ENCODE data around the gene ASIC5. TPM values are rescaled to one million over a fixed set of nuclear protein-coding genes. Genes with fewer than 3 reads are reported as not detected.

The ASIC5 gene
- total RNA-seq, 1 experiment from 2014 or later, result not detected

DNA sequence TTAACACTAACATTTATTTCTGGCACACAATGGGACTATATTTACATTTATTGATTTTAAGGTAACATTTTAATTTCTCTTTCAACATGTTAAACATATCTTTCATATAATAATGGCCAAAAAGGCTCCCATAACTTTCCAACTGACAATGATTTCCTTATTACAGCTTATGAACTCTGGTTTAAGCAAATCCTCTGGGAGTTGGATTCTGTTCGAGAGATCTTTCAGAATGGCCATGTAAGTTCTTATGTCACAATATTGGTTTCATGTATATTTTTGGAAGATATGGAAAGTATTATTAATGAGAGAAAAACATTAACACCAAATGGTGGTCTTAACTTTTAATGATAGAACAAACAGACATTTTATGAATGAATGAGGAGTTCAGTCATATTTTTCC is 41.5 kb upstream of the ASIC5 start:
- no peak overlapping the region for H3T11ph ChIP-seq (ENCODE audit: low read length)
- no peak overlapping the region for H2BK20ac ChIP-seq (ENCODE audit: low read depth, low read length, poor library complexity, severe bottlenecking)
- no peak overlapping the region for H2BK12ac ChIP-seq (ENCODE audit: insufficient read length, low read depth, low read length)
- TF ChIP-seq, protein P1, sequence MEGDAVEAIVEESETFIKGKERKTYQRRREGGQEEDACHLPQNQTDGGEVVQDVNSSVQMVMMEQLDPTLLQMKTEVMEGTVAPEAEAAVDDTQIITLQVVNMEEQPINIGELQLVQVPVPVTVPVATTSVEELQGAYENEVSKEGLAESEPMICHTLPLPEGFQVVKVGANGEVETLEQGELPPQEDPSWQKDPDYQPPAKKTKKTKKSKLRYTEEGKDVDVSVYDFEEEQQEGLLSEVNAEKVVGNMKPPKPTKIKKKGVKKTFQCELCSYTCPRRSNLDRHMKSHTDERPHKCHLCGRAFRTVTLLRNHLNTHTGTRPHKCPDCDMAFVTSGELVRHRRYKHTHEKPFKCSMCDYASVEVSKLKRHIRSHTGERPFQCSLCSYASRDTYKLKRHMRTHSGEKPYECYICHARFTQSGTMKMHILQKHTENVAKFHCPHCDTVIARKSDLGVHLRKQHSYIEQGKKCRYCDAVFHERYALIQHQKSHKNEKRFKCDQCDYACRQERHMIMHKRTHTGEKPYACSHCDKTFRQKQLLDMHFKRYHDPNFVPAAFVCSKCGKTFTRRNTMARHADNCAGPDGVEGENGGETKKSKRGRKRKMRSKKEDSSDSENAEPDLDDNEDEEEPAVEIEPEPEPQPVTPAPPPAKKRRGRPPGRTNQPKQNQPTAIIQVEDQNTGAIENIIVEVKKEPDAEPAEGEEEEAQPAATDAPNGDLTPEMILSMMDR (conservative IDR thresholded peaks at IDR 0.05), result no peak
- no peaks in the 10 kb centered on the region for H3K27me3 ChIP-seq (ENCODE audit: insufficient read depth, low read length)
- H3K27ac ChIP-seq (ENCODE audit: insufficient read length, low read depth, low read length), result no peak overlapping the region
- H2BK5ac ChIP-seq (ENCODE audit: insufficient read length, low read length), result no peak overlapping the region
- no peaks in the 10 kb centered on the region for H3K79me2 ChIP-seq (ENCODE audit: insufficient read depth, low read length)
- no CpG with 5 or more reads among the region's 1 CpG for WGBS (ENCODE audit: extremely low coverage, insufficient read length, low lambda C conversion rate)
- no peak overlapping the region for H3K9ac ChIP-seq (ENCODE audit: extremely low read depth, insufficient read length, low read length)
- no peak overlapping the region for H3K4me2 ChIP-seq (ENCODE audit: insufficient read depth, insufficient read length, low read length)
- Mint-ChIP-seq H3K27ac (no peak overlapping the region), H3K27me3 (ENCODE audit: low read depth) (no peaks in the 10 kb centered on the region), H3K9me3 (no peaks in the 10 kb centered on the region), H3K4me3 (no peak overlapping the region), H3K4me1 (peaks cover 5 to 11% of the 10 kb centered on the region in 2 experiments; a peak in 3 of 4 replicates), H3K36me3 (ENCODE audit: insufficient read depth in 1 of 3, low read depth in 3 of 3) (no peaks in the 10 kb centered on the region)
- no peak for DNase-seq
- H4K5ac ChIP-seq (ENCODE audit: insufficient read length, low read depth, low read length), result no peak overlapping the region
- no peak overlapping the region for H2AK5ac ChIP-seq (ENCODE audit: insufficient read length, low read length)
- H3K4ac ChIP-seq (ENCODE audit: low read depth, low read length), result no peak overlapping the region
- no peaks in the 10 kb centered on the region for H4K20me1 ChIP-seq (ENCODE audit: control insufficient read depth, insufficient read depth, insufficient read length)
- H3K14ac ChIP-seq (ENCODE audit: insufficient read depth, low read length), result no peak overlapping the region
- no peaks in the 10 kb centered on the region for H3K4me1 ChIP-seq (ENCODE audit: insufficient read depth, low read length)
- no peak overlapping the region for H3K23ac ChIP-seq (ENCODE audit: insufficient read length, low read depth, low read length)
- no peak overlapping the region for H4K91ac ChIP-seq (ENCODE audit: insufficient read length, low read depth, low read length)
- no peaks in the 10 kb centered on the region for H3K79me1 ChIP-seq (ENCODE audit: insufficient read depth, low read depth, low read length, poor library complexity, severe bottlenecking)
- no peak overlapping the region for H2BK15ac ChIP-seq (ENCODE audit: low read depth, low read length)
- no peak overlapping the region for H2AFZ ChIP-seq (ENCODE audit: low read length)
- H3K23me2 ChIP-seq (ENCODE audit: insufficient read length, low read depth, low read length, poor library complexity, severe bottlenecking), result no peaks in the 10 kb centered on the region
- no peak overlapping the region for H4K8ac ChIP-seq (replicated peaks; ENCODE audit: insufficient read length, low read depth, low read length)
- no peaks in the 10 kb centered on the region for H3K9me3 ChIP-seq (ENCODE audit: control insufficient read depth, low read depth, low read length)
- no peak overlapping the region for H2BK120ac ChIP-seq (ENCODE audit: low read depth, low read length, poor library complexity, severe bottlenecking)
- H3K56ac ChIP-seq (ENCODE audit: insufficient read length, low read depth, low read length), result no peak overlapping the region
- no peak overlapping the region for H3K18ac ChIP-seq (ENCODE audit: insufficient read length, low read depth, low read length)
